NCI-H2196 treated with DMSO at 0.1 percent for 48 hours (cell line): ENCODE measurements around the gene SAMD15.
"Not testable (repeated sequence)": the region's sequence is repeated elsewhere in the genome, so short reads cannot be mapped to it uniquely, and the experiment has no call there.

Source experiments
- DNase-seq: peaks from one replicate; lab custom pipeline; 2025; ENCODE audit not compliant: unreplicated experiment; lab: John Stamatoyannopoulos, UW

SAMD15 gene

GRCh38 chr14:77376771-77377501 is at the start of gene SAMD15, which contains the start of gene TMED8:
TSS of gene SAMD15 (plus strand) at chr14:77377379. CDS start at chr14:77377419, 40 bp downstream.
TSS of gene TMED8 (minus strand) at chr14:77377094. CDS start at chr14:77377053, 41 bp downstream.
- peak; percentile 72 for DNase-seq

- DNase-seq = no peak
Observed at GRCh38 chr14:77329872-77330271, 47.3 kb upstream of the SAMD15 start.

DNA sequence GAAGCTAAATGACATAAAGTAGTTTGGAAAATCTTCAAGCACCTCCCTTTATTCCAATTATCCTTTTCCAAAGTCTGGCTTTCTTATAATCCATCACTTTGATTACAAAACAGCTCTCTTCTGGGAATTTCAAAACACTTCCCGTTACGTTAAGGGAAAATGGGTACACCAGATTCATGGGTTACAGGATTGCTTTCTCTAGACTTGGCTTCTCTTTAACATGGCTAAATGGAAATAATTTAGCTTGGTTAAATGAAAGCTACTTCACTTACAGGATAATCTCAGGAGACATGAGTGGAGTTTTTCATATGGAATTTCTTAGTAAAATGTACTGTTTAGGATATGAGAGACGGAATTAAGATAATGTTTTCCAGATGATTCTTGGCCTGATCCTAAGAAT is 41.6 kb upstream of the SAMD15 start:
- no peak for DNase-seq

- not testable (repeated sequence) for DNase-seq
Observed at GRCh38 chr14:77337255-77337654, 39.9 kb upstream of the SAMD15 start.

- no peak for DNase-seq
Observed at GRCh38 chr14:77337880-77338279, 39.3 kb upstream of the SAMD15 start.

DNA sequence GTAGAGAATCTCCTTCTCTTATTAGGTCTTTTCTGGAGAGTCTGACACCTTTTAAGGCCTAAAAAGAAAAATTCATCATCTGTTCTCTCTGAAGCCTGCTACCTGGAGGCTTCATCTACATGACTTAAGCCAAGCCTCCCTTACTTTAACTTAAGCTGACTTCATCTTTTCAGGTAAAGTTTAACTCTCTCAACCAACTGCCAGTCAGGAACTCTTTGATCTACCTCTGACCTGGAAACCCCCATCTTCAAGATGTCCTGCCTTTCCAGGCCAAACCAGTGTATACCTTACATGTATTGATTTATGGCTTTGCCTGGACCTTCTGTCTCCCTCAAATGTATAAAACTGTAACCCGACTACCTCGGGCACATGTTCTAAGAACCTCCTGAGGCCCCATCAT is 38.9 kb upstream of the SAMD15 start:
- DNase-seq = no peak

DNA sequence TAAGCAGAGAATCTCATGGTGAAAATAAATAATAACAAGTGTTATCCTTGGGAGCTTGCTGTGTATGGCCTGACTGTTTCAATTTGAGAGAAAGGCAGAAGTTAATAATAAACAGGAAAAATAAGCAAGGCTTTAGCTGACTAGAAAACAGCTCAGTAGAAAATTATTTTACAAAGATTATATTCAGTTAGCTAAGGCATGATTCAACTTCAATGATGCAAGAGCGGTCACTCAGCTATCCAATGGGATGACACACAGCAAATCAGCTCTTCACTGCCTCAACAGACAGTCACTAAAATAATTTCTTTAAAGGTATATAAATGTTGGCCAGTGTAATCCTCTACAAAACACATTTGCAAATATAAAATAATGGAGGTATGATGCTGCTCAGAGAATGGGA is 37.8 kb upstream of the SAMD15 start:
- DNase-seq = no peak

- DNase-seq = no peak
Observed at GRCh38 chr14:77340389-77340788, 36.8 kb upstream of the SAMD15 start.

GRCh38 chr14:77342726-77343397 is 34.3 kb upstream of the SAMD15 start:
- DNase-seq = peak; percentile 32

- DNase-seq = no peak
Observed at GRCh38 chr14:77343662-77344061, 33.5 kb upstream of the SAMD15 start.

GRCh38 chr14:77344377-77344996 is 32.7 kb upstream of the SAMD15 start:
- DNase-seq = no peak

GRCh38 chr14:77346495-77346894 is 30.7 kb upstream of the SAMD15 start:
- DNase-seq = no peak

DNA sequence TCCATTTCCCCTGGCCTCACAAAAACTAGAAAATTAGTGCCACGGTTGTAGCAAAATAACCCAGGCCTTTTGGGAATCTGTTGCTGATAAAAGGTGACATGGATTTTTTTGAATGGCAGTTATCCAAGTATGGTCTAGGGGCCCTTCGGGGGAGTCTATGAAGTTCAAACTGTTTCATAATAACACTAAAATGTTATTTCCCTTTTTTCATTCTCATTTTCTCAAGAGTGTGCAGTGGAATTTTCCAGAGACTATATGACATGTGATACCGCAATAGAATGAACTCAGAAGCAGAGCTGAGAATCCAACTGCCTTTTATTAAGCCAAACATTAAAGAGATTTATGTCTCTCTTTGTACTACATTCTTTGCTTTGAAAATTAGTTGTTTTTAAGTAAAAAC is 29.4 kb upstream of the SAMD15 start:
- DNase-seq = no peak

- no peak for DNase-seq
Observed at GRCh38 chr14:77353469-77354141, 23.6 kb upstream of the SAMD15 start.

DNA sequence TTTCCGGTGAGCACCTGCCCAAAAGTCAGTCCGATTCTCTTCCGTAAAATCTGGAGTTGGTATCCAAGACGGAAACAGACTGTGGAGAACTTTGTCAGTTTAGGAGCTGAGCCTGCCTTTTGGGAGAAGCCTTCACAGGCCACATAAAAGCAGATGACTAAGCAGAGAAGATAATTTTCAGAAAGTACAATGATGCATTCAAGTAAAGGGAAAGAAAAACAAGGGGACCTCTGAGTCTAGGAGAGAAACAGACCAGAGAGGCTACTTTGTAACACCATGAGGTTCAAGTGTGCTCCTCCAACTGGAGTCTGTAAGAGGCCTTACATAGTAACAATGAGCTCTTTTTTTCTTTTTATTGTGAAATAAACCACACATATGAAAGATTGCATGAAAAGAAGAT is 21.4 kb upstream of the SAMD15 start:
- no peak for DNase-seq

- no peak for DNase-seq
Observed at GRCh38 chr14:77356899-77357298, 20.3 kb upstream of the SAMD15 start.

GRCh38 chr14:77359626-77360025 is 17.6 kb upstream of the SAMD15 start:
- no peak for DNase-seq

GRCh38 chr14:77364146-77364545 is 13.0 kb upstream of the SAMD15 start:
- DNase-seq = no peak

- no peak for DNase-seq
Observed at GRCh38 chr14:77369285-77369684, 7.9 kb upstream of the SAMD15 start.

DNA sequence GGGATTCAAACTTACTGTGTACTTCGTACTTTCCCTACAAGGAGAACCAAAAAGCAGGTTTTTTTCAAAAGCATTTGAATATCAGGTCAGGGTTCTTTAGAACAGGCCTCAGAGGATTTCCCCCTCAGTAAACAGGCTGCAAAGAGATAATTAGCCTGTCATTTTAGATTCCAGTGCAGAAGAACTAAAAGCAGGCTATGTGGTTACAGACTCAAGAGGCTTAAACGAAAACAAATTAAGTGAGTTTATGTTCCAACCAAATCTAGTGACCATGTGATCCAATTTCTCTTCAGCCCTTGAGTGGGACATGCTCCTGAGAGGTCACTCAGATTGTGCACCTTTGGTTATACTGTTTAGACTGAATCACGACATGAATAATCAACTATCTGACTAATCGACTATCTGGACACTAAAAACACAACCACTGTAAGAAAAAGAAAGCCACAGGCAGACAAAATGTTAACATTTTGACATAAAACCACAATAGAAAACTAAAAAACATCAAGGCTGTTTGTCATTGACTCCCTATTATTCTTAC is 4.8 kb upstream of the SAMD15 start:
- no peak for DNase-seq
